HG03354 (cell line): Measurements from ENCODE around the gene ITPRID1.
"Not testable (repeated sequence)": the region's sequence is repeated elsewhere in the genome, so short reads cannot be mapped to it uniquely, and the experiment has no call there.

Source experiments
- ATAC-seq: cut with Tn5 transposase; IDR thresholded peaks from one replicate; pipeline ENCODE4 v1.9.1; 2021; ENCODE audit warnings: mild to moderate bottlenecking; ENCODE audit not compliant: unreplicated experiment, poor library complexity, severe bottlenecking

Gene ITPRID1

DNA sequence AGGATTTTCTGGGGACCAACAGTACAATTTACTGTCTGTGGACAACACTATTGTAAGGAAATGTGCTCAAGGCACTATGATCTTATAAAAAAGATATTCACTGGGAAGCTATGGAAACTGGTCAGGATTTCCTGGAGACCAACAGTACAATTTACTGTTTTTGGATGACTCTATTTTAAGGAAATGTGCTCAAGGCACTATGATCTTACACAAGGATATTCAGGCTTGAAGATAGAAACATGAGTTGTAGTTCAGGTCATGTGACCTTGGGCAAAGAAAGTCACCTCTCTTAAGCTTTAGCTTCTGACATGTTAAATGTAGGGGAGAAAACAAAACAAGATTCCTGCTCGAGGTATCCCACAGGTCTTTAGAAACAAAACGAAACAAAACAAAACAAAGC, 1.7 kb upstream of the ITPRID1 start:
- no peak for ATAC-seq

DNA sequence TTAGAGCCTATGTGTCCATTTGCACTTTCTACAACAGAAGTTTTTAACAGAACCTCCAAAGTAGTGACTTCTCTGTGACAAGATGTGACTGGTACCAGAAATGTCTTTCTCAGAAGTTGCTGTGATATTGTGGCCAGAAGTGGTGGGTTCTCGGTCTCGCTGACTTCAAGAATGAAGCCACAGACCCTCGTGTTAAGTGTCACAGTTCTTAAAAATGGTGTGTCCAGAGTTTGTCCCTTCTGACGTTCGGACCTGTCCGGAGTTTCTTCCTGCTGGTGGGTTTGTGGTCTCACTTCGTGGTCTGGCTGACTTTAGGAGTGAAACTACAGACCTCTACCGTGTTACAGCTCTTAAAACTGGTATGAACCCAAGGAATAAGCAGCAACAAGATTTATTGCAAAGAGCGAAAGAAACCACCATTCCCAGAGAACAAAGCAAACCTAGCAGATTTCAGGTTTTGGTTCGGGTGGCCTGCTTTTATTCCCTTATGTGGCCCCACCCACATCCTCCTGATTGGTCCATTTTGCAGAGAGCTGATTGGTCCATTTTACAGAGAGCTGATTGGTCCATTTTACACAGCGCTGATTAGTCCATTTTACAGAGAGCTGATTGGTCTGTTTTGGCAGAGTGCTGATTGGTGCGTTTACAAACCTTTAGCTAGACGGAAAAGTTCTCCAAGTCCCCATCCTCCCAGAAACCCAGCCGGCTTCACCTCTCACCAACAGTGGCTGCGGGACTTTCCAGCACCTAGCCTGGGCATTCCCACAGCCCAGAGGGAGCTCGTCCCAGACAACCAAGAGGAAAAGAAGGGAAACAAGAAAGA, 3.0 kb downstream of the ITPRID1 start:
- ATAC-seq: no peak

DNA sequence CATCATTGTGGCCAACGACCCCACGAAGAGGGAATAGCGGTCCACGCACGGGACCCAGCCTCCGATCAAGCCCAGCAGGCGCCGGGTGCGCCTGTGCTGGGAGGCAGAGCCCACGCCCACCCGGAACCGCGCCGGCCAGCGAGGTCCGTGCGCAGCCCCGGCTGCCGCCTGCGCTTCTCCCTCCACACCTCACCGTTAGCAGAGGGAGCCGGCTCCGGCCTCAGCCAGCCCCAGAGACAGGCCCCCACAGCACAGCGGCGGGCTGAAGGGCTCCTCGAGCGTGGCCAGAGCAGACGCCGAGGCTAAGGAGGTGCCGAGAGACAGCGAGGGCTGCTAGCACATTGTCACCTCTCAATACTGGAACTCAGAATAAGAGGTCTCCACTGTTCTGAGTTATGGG, 3.6 kb downstream of the ITPRID1 start:
- ATAC-seq: no peak

DNA sequence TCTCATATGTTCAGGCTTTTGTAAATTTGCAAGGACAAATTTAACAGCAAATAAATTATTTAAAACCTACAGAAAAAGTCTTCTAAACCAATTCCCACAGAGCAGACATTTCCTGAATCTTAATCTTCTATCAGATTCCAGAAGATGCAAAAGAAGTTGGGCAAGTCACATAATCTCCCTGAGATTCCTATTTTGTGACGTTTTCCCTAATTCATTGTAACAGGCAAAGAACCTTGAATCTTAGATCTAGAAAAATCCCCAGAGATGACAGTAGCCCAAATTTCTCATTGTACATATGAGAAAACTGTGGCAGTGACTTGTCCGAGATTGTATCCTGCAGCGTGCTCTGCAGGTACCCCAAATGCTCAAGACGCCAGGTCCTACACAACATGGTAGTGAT, 4.9 kb downstream of the ITPRID1 start:
- no peak for ATAC-seq

DNA sequence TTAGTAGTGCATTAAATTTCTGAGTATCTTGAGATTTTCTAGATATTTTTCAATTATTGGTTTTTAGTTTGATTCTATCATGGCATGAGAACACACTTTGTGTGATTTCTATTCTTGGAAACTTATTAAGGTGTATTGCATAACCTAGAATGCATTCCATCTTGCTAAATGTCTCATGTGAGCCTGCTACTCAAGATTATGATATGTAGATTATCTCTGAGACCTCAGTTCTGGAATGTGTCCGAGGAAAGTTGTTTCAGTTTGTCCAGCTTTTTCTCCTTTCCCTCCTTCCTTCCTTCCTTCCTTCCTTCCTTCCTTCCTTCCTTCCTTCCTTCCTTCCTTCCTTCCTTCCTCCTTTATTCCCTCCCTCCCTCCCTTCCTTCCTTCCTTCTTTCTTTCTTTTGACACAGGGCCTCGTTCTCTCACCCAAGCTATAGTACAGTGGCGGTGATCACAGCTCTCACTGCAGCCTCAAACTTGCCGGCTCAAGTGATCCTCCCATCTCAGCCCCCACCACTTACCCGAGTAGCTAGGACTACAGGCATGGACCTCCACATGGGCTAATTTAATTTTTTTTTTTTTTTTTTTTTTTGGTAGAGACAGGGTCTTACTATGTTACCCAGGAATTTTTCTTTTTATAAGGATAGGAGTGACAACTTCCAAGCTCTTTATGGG, 7.6 kb downstream of the ITPRID1 start:
- no peak for ATAC-seq

GRCh38 chr7:31526864-31527263, 13.0 kb downstream of the ITPRID1 start:
- ATAC-seq: no peak

DNA sequence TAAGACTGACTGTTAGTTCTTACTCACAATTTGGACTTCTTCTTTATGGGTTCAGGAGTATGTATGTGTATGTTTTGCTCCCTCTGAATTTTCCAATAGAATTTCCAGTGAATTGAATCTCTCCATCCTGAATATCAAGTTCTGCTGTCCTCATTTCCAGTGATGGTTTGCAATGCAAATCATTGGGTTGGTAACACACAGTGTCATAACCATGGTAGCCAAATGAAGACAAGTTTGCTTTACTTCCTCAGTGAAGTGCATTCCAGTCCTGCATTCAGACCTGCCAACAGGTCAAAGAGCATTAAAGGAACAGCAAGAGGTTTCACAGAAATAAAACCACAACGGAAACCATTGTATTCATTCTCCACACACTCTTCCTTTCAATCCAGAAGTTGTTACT, 15.2 kb downstream of the ITPRID1 start:
- ATAC-seq: no peak

GRCh38 chr7:31540651-31541185, 26.8 kb downstream of the ITPRID1 start:
- not testable (repeated sequence) for ATAC-seq

GRCh38 chr7:31545549-31545948, 31.7 kb downstream of the ITPRID1 start:
- ATAC-seq: no peak

GRCh38 chr7:31549611-31550010, 35.7 kb downstream of the ITPRID1 start:
- ATAC-seq: no peak

- ATAC-seq: no peak
These were observed 36.5 kb downstream of the ITPRID1 start for GRCh38 chr7:31550432-31550831.

DNA sequence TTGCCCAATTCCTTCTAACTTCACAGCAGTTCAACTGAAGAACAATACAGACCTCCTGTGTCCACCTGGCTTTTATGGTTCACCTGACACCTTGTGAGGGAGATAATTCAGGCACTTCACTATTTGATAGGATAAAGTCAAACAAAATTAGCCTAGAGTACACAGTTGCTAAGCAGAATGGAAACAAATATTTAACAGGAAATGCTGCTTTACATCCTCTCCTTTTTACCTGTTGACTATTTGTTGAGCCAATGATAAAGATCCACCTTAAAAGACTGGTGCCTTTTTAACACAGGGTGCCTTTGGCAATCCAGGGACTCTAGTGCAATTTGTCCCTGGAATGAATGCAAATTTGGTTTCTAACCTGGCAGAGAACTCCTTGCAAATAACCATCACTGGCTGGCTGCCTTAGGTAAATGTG, 39.8 kb downstream of the ITPRID1 start:
- ATAC-seq: no peak

DNA sequence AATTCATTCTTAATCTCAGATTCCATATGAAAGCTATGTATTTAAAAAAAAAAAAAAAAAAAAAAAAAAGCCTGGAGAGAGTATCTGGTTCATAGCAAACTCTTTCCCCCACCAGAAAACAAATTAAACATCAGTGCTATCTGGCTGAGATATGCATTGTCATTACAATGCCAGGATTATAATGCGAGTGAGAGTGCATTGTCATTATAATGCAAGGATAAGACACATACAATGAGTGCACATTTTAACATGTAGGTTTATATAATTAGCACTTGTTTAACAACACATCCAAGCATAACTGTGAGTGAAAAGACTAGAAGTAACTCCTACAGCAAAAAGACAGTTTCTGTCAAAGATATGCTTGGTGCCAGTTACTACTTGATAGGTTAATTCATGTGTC, 48.1 kb downstream of the ITPRID1 start:
- no peak for ATAC-seq

DNA sequence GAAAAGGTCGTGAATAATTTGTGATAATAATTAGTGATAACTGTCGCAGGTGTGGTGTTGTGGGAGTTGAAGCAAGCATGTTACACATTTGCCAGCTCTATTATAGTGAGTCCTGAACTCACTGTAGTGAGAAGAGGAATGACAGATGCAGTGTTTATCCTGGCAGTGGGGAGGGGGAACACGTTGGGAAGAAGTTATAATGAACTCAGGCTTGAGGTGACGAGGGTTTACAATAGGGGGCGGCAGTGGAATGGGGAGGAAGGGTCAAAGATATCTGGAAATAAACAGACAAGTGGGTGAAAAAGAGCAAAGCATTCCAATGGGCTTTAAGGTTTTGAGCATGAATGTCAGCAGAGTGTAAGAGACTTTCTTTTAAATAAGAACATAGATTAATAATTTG, 49.6 kb downstream of the ITPRID1 start:
- ATAC-seq: no peak

DNA sequence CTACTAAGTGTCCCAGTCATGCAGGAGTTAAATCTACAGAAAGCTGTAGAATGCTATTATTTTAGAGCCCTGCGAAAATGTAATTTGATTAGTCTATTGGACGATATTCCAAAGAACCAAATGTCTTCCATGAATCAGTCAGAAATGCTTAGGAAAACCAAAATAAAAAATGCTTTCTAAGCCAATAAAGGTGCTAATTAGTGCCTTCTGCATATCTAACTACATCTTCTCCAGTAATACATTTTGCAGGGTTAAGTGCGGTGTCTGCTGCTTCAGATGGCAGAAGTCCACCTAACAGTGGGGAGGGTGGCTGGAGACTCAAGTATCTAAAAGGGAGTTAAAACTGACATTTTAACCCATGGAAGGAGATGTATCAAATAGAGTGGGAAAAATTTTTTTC, 50.1 kb downstream of the ITPRID1 start:
- ATAC-seq: no peak

- ATAC-seq: no peak
These were observed 50.8 kb downstream of the ITPRID1 start for GRCh38 chr7:31564661-31565060.

DNA sequence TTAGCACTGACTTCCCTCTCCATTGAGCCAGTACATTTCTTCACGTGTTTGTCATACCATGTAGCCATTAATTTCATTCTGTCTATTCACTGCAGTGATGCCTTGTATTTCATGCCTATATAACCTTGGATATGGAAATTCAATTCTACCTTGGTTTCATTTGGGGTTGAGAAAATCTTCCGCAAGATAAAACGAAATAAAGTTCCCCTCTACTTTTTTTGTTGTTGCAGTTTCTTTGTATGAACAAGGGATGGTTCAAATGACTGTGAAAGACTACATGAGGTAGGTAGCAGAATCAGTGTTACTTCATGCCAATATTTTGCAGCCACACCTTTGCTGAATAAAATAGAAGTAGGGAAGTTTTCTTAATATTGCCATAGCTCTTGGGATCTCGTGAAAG, 55.6 kb downstream of the ITPRID1 start:
- ATAC-seq: no peak

DNA sequence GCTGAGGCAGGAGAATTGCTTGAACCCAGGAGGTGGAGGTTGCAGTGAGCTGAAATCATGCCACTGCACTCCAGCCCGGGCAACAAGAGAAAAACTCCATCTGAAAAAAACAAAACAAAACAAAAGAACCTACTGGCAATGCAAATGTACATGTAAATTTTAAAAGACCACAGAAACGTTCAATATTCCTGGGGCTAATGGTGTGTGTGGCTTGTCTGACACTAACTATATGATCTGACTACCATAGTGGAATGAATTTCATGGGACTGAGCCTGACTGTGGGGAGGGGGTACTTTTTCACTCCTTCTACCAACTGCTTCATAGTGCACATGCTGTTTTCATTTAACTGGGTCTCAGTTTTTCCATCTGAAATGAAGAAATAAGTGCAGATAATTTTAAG, 69.6 kb downstream of the ITPRID1 start:
- no peak for ATAC-seq

DNA sequence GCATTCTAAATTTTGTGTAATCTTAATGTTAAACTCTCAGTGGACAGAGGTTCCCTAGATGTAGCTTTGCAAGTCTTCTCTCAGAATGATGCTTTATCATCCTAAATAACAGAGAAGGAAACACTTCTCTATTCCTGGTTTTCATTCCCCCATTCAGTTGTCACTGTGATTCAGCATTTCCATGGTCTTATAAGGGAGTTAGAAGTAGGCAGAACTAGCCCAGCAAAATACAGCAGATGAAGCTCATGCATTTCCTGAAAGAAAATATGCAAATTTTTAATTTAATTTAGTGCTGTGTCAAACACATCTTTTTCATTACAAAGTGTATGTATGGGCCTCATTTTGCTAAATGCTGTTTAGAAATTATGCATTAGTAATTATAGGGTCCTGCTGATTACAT, 70.1 kb downstream of the ITPRID1 start:
- no peak for ATAC-seq

DNA sequence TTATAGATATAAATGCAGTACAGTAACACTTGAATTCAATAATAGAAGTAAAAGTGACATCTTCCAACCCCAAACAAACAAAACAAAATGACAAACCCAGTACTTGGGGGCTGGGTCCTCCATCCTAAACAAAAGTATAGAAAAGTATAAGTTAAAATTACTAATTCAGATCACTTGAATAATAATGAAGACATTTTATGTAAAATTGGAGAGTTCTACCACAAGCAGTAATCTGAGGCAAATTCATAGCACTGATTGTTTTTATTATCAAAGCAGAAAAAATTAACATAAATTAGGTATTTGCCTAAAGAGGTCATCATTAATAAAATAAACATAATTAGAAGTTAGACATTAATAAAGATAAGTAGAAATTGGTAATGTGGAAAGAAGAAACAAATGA, 81.5 kb downstream of the ITPRID1 start:
- ATAC-seq: no peak

DNA sequence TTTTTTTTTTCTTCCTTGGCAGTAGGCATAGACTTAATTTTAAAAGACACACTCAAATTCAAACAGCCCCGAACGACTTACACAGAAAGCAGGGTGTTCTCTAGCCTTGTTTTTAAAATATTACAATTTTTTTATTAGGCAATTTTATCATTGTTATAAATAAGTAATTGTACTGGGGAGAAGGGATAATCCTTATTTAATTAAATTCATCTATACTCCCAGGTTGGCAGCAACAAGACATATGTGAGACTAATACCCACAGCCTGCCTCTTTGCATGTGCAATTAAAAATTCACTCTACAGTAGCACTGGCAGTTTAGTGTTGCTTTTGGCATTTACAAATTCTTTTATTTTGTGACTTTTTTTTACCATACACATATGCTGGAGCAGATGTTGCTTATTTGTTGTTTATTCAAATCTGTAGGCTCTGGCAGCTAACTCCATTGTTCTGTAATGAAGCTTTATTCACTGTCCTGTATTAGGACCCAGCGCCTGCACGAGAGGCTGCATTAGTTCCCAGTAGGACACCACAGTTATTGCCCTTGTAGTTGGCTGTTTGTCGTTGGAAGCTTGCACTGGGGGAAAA, 88.2 kb downstream of the ITPRID1 start:
- ATAC-seq: no peak
